Activated CD4-positive, alpha-beta T cell treated with anti-CD3 and anti-CD28 coated beads, Interleukin-2, amount 50 U/mL, for 48 hours (primary cell): Measurements from ENCODE around the gene SLC35B2.

ENCODE experiments used
- DNase-seq, 2 experiments: peaks; one replicate each; pipeline ENCODE4 v3.0.0-alpha.2; 2020

The SLC35B2 gene

GRCh38 chr6:44257025-44257752 is at the start of gene SLC35B2:
TSS of gene SLC35B2 (minus strand) at chr6:44257528. CDS start at chr6:44257410, 118 bp downstream.
- peak; percentile 66 to 69 for DNase-seq

GRCh38 chr6:44306710-44307109 is 49.4 kb upstream of the SLC35B2 start:
- no peak for DNase-seq

- DNase-seq, result no peak
These were observed 47.9 kb upstream of the SLC35B2 start for GRCh38 chr6:44305200-44305725.

- DNase-seq, result peak; percentile 26 to 45
These were observed 47.2 kb upstream of the SLC35B2 start for GRCh38 chr6:44304282-44305199.

GRCh38 chr6:44303842-44304241 is 46.5 kb upstream of the SLC35B2 start:
- no peak for DNase-seq

GRCh38 chr6:44302856-44303255 is 45.5 kb upstream of the SLC35B2 start:
- no peak for DNase-seq

GRCh38 chr6:44301782-44302564 is 44.6 kb upstream of the SLC35B2 start:
- DNase-seq, result no peak

- DNase-seq, result no peak
These were observed 43.8 kb upstream of the SLC35B2 start for GRCh38 chr6:44301106-44301505.

GRCh38 chr6:44300292-44300823 is 43.0 kb upstream of the SLC35B2 start:
- DNase-seq, result no peak

- no peak for DNase-seq
These were observed 41.5 kb upstream of the SLC35B2 start for GRCh38 chr6:44298864-44299263.

GRCh38 chr6:44298055-44298803 is 40.9 kb upstream of the SLC35B2 start:
- DNase-seq, result no peak

- DNase-seq, result peak; percentile 49 to 60
These were observed 40.0 kb upstream of the SLC35B2 start for GRCh38 chr6:44297063-44298038.

- no peak for DNase-seq
These were observed 37.8 kb upstream of the SLC35B2 start for GRCh38 chr6:44294832-44295791.

GRCh38 chr6:44292661-44293365 is 35.5 kb upstream of the SLC35B2 start:
- DNase-seq, result no peak

- DNase-seq, result no peak
These were observed 34.5 kb upstream of the SLC35B2 start for GRCh38 chr6:44291841-44292240.

- DNase-seq, result no peak
These were observed 32.5 kb upstream of the SLC35B2 start for GRCh38 chr6:44289726-44290260.

- DNase-seq, result no peak
These were observed 29.4 kb upstream of the SLC35B2 start for GRCh38 chr6:44286747-44287146.

- DNase-seq, result no peak
These were observed 28.9 kb upstream of the SLC35B2 start for GRCh38 chr6:44286285-44286565.
